HPDE6-E6E7 (cell line): ENCODE results near the gene RAPH1.

ENCODE experiments used
- DNase-seq: peaks from one replicate; pipeline ENCODE4 v3.0.0; 2011; ENCODE audit warnings: missing footprints; ENCODE audit errors: extremely low spot score

The RAPH1 gene

GRCh38 chr2:203484266-203485112, 50.6 kb downstream of the RAPH1 start:
- DNase-seq, result no peak

GRCh38 chr2:203480623-203481022, 54.5 kb downstream of the RAPH1 start:
- DNase-seq, result no peak

- no peak for DNase-seq
These were observed 58.2 kb downstream of the RAPH1 start for GRCh38 chr2:203476881-203477280.

- no peak for DNase-seq
These were observed 63.8 kb downstream of the RAPH1 start for GRCh38 chr2:203471323-203471722.

- DNase-seq, result no peak
These were observed 64.7 kb downstream of the RAPH1 start for GRCh38 chr2:203470371-203470770.

- DNase-seq, result no peak
These were observed 65.6 kb downstream of the RAPH1 start for GRCh38 chr2:203469546-203469945.

- DNase-seq, result no peak
These were observed 71.8 kb downstream of the RAPH1 start for GRCh38 chr2:203463266-203463678.

GRCh38 chr2:203462308-203462707, 72.8 kb downstream of the RAPH1 start:
- no peak for DNase-seq

- DNase-seq, result no peak
These were observed 73.4 kb downstream of the RAPH1 start for GRCh38 chr2:203461746-203462145.

GRCh38 chr2:203455209-203455608, 79.9 kb downstream of the RAPH1 start:
- DNase-seq, result no peak

GRCh38 chr2:203453858-203454451, 81.1 kb downstream of the RAPH1 start:
- DNase-seq, result peak; percentile 26

- no peak for DNase-seq
These were observed 83.4 kb downstream of the RAPH1 start for GRCh38 chr2:203451689-203452088.

- no peak for DNase-seq
These were observed 84.1 kb downstream of the RAPH1 start for GRCh38 chr2:203451011-203451410.

GRCh38 chr2:203450561-203450960, 84.5 kb downstream of the RAPH1 start:
- no peak for DNase-seq

GRCh38 chr2:203446780-203447179, 88.3 kb downstream of the RAPH1 start:
- no peak for DNase-seq

GRCh38 chr2:203446071-203446481, 89.0 kb downstream of the RAPH1 start:
- DNase-seq, result peak; percentile 23

GRCh38 chr2:203444738-203445137, 90.4 kb downstream of the RAPH1 start:
- DNase-seq, result no peak

GRCh38 chr2:203442463-203442862, 92.6 kb downstream of the RAPH1 start:
- DNase-seq, result no peak

- DNase-seq, result no peak
These were observed 93.6 kb downstream of the RAPH1 start for GRCh38 chr2:203441463-203441862.

- DNase-seq, result no peak
These were observed 94.4 kb downstream of the RAPH1 start for GRCh38 chr2:203440671-203441070.

GRCh38 chr2:203438528-203438927, 96.6 kb downstream of the RAPH1 start:
- no peak for DNase-seq

GRCh38 chr2:203437511-203437910, 97.6 kb downstream of the RAPH1 start:
- DNase-seq, result no peak

GRCh38 chr2:203436496-203436895, 98.6 kb downstream of the RAPH1 start:
- DNase-seq, result no peak
